Spleen (tissue), 7 donors: Measurements from ENCODE around the gene ADH6.

Experiments
- CTCF ChIP-seq, 11 experiments: fragments of 200-600 bp in 7 of 11; fragments of 450-650 bp in 4 of 11; sonication (generic) in 4 of 11; IDR thresholded peaks in 8 of 11; conservative IDR thresholded peaks in 3 of 11; 1 replicate in 7 of 11; 2 replicates in 4 of 11; pipeline versions ENCODE4 v1.4.0 to v1.8.0; 2016 to 2021; ENCODE audit warnings: antibody characterized with exemption in 11 of 11, inconsistent platforms in 4 of 11, mild to moderate bottlenecking in 1 of 11
- POLR2A ChIP-seq, 3 donors: fragments of 450-650 bp; IDR thresholded peaks; one replicate each; pipeline ENCODE4 v1.5.1; 2017; ENCODE audit warnings: antibody characterized with exemption in 3 of 3, mild to moderate bottlenecking in 1 of 3
- POLR2AphosphoS5 ChIP-seq, 3 donors: sonication (generic); formaldehyde crosslinking; IDR thresholded peaks; one replicate each; pipeline ENCODE4 v1.5.1; 2017; ENCODE audit warnings: antibody characterized with exemption in 3 of 3
- donor health status: DM: no; HTN: no; CAD: no; lungs with moderate emphysema.
- donor health status: DM: no; HTN: no; CAD: no.
- donor health status: DM: no; HTN: no; CAD: no.

GRCh38 chr4:99200138-99200537 lies 18.9 kb downstream of the ADH6 start:
- no peak for TF ChIP-seq CTCF (IDR thresholded peaks at IDR 0.05 in 8 of 11, conservative IDR thresholded peaks at IDR 0.05 in 3 of 11)
- TF ChIP-seq POLR2A (IDR thresholded peaks at IDR 0.05): no peak
- no peak for TF ChIP-seq POLR2AphosphoS5 (IDR thresholded peaks at IDR 0.05)
